Measurements from ENCODE around the gene CLNK. TPM values are rescaled to one million over a fixed set of nuclear protein-coding genes. Genes with fewer than 3 reads are reported as not detected.
"Not testable (repeated sequence)": the region's sequence is repeated elsewhere in the genome, so short reads cannot be mapped to it uniquely, and the experiment has no call there.

Gene CLNK
- polyA plus RNA-seq, 5 donors: 0.22 to 0.59 (median 0.46) TPM

- DNase-seq: no peak
Observed at GRCh38 chr4:10662937-10663336, 21.6 kb downstream of the CLNK start.

GRCh38 chr4:10661047-10661446 is 23.5 kb downstream of the CLNK start:
- DNase-seq: no peak

GRCh38 chr4:10659251-10659650 is 25.3 kb downstream of the CLNK start:
- DNase-seq: no peak

- peak; percentile 38 to 42 for DNase-seq
Observed at GRCh38 chr4:10656988-10657387, 27.6 kb downstream of the CLNK start.

- DNase-seq: no peak
Observed at GRCh38 chr4:10656420-10656819, 28.1 kb downstream of the CLNK start.

- no peak for DNase-seq
Observed at GRCh38 chr4:10655968-10656367, 28.6 kb downstream of the CLNK start.

GRCh38 chr4:10648479-10648878 is 36.1 kb downstream of the CLNK start:
- no peak for DNase-seq

- DNase-seq: no peak
Observed at GRCh38 chr4:10647846-10648245, 36.7 kb downstream of the CLNK start.

GRCh38 chr4:10643600-10644425 is 40.8 kb downstream of the CLNK start:
- no peak for DNase-seq

- DNase-seq: no peak
Observed at GRCh38 chr4:10640561-10641201, 43.9 kb downstream of the CLNK start.

GRCh38 chr4:10639664-10640063 is 44.9 kb downstream of the CLNK start:
- DNase-seq: no peak

GRCh38 chr4:10639100-10639499 is 45.5 kb downstream of the CLNK start:
- DNase-seq: no peak

- DNase-seq: no peak
Observed at GRCh38 chr4:10635091-10635490, 49.5 kb downstream of the CLNK start.

- DNase-seq: no peak
Observed at GRCh38 chr4:10629394-10629793, 55.2 kb downstream of the CLNK start.

GRCh38 chr4:10625131-10625530 is 59.4 kb downstream of the CLNK start:
- no peak for DNase-seq

- DNase-seq: peak in 1 of 2 donors; percentile 23
Observed at GRCh38 chr4:10623862-10624261, 60.7 kb downstream of the CLNK start.

- DNase-seq: no peak
Observed at GRCh38 chr4:10623241-10623640, 61.3 kb downstream of the CLNK start.

GRCh38 chr4:10622728-10623127 is 61.8 kb downstream of the CLNK start:
- no peak for DNase-seq

GRCh38 chr4:10620935-10621488 is 63.6 kb downstream of the CLNK start:
- no peak for DNase-seq

GRCh38 chr4:10619855-10620254 is 64.7 kb downstream of the CLNK start:
- no peak for DNase-seq

GRCh38 chr4:10619220-10619619 is 65.3 kb downstream of the CLNK start:
- peak; percentile 23 to 29 for DNase-seq

- not testable (repeated sequence) for DNase-seq
Observed at GRCh38 chr4:10614926-10615325, 69.6 kb downstream of the CLNK start.

- DNase-seq: no peak
Observed at GRCh38 chr4:10613926-10614478, 70.6 kb downstream of the CLNK start.
